ENCODE measurements around the gene TAS2R4.
"Not testable (repeated sequence)": the region's sequence is repeated elsewhere in the genome, so short reads cannot be mapped to it uniquely, and the experiment has no call there.

TAS2R4 gene

DNA sequence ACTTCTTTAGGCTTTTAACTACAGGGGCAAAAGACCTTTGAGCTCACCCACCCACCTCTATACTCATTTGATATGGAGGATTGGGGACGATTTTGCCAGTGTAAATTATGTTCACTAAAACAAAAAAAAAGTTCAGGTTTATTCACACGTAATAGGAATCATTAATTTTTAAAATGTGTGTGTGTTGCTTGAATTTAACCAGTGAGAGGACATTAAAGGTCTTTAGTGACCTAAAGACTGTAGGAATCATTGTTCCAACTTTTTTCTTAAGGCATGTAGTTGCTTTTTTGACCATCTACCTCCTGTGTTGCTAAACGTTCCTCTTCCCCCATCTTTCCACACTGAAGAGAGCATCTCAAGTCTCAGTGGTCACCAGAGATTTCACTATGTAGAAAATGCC lies 37.2 kb upstream of the TAS2R4 start:
- TF ChIP-seq, protein P1, sequence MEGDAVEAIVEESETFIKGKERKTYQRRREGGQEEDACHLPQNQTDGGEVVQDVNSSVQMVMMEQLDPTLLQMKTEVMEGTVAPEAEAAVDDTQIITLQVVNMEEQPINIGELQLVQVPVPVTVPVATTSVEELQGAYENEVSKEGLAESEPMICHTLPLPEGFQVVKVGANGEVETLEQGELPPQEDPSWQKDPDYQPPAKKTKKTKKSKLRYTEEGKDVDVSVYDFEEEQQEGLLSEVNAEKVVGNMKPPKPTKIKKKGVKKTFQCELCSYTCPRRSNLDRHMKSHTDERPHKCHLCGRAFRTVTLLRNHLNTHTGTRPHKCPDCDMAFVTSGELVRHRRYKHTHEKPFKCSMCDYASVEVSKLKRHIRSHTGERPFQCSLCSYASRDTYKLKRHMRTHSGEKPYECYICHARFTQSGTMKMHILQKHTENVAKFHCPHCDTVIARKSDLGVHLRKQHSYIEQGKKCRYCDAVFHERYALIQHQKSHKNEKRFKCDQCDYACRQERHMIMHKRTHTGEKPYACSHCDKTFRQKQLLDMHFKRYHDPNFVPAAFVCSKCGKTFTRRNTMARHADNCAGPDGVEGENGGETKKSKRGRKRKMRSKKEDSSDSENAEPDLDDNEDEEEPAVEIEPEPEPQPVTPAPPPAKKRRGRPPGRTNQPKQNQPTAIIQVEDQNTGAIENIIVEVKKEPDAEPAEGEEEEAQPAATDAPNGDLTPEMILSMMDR (IDR thresholded peaks at IDR 0.05; ENCODE audit: extremely low read depth, missing control alignments) = no peak
- no peak for DNase-seq (ENCODE audit: low spot score)

DNA sequence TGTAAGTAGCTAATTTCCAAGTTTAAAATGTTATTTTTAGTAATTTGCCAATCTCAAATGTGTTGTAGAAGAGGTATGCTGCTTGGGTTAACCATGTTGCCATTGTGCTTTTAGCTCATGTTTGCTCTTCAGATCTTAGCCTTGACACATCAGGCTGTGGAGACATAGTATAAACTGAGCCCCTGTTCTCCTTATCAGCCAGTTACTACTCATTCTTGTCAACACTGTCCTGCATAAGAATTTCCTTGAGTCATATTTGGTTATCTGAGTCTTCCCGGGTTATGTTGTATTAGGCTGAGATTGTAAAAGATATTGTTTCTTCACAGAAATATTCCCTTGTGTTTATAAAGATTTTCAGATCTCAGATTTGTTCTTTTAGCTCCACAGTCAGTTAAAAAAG lies 34.2 kb upstream of the TAS2R4 start:
- DNase-seq (ENCODE audit: low spot score) = no peak

DNA sequence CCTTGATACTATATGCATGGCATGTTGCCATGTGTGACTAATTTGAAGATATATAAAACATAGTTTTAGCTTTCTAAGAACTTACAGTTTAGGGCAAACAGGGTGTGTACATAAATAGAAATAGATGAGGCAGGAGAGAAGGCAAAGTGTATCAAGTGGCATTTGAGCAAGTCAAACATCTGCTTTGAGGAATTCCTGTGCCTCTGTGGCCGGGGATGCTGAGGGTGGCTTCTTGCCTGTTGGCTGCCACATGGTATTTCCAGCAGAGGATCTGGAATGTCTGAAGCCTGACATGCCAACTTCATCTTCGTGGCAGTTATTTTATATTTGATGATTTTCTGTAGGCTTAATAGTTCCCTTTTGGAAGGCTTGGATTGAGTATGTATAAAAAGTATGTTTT lies 32.3 kb upstream of the TAS2R4 start:
- TF ChIP-seq, protein P1 (IDR thresholded peaks at IDR 0.05; ENCODE audit: extremely low read depth, missing control alignments) = no peak
- DNase-seq (ENCODE audit: low spot score) = no peak

More for the DNA sequence above, 34.2 kb upstream of the TAS2R4 start:
- TF ChIP-seq, protein P1 (IDR thresholded peaks at IDR 0.05; ENCODE audit: extremely low read depth, missing control alignments) = no peak

DNA sequence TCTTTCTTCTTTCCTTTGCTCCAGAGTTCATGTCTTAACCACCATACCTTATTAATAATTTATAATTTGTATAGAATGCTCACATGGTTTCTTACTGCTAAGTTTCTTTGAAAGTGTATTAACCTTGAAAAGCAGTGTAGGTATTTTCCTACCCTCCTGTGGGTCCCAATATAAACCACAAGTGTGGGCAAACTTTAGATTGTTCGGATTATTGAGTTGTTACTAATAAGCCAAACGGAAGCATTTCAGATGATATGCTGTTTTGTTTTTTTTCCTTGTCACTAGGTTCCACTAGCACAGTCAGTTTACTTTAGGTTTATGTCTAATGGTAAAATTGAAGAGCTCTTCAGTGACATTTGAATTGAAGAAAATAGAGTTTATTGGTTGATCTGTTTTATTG lies 28.1 kb upstream of the TAS2R4 start:
- TF ChIP-seq, protein P1 (IDR thresholded peaks at IDR 0.05; ENCODE audit: extremely low read depth, missing control alignments) = no peak
- no peak for DNase-seq (ENCODE audit: low spot score)

DNA sequence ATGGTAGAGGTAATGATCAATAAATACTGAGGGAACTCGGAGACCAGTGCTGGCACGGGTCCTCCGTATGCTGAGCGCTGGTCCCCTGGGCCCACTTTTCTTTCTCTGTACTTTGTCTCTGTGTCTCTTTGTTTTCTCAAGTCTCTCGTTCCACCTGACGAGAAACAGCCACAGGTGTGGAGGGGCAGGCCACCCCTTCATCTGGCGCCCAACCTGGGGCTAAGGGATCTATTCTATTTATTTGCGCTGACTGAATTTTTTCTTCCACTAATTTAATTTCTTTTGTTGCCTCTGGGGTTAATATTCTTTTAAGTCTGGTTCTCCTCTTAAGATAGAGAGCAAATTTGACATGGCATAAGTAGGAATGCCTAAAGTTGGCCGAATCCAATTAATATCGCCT lies 24.6 kb upstream of the TAS2R4 start:
- not testable (repeated sequence) for DNase-seq (ENCODE audit: low spot score)

DNA sequence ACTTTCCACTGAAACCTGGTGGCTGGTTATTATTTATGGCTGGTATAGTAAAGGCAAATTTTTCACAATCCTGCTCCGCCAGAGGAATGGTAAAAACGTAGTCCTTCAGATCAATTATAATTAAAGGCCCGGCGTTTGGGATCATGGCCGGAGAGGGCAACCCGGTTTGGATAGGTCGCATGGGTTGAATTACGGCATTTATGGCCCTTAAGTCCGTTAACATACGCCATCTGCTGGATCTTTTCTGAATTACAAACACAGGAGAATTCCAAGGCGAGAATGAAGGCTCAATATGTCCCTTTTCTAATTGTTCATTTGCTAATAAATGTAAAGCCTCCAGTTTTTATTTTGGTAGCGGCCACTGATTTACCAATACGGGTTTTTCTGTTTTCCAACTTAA lies 23.8 kb upstream of the TAS2R4 start:
- TF ChIP-seq, protein P1 (IDR thresholded peaks at IDR 0.05; ENCODE audit: extremely low read depth, missing control alignments) = no peak
- no peak for DNase-seq (ENCODE audit: low spot score)

DNA sequence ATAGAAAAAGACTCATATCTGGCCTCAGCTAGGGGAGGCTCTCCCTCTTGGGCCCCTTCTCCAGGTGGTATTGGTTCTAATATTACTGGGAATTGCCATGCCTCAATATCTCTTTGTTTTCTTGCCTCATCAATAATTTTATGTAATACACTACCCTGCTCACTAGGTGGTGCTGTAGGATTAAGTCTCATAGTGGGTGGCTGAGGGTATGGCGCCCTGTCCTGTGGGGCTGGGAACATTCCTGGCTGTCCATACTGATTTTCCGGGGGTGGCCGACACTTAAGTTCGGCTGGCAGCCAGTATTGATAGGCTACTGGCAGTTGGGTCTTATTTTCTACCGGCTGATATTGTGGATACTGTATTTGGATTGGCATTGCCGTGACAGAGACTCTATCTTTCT lies 21.5 kb upstream of the TAS2R4 start:
- peak; percentile 8 for DNase-seq (ENCODE audit: low spot score)
- TF ChIP-seq, protein P1 (IDR thresholded peaks at IDR 0.05; ENCODE audit: extremely low read depth, missing control alignments) = peak; percentile 31

DNA sequence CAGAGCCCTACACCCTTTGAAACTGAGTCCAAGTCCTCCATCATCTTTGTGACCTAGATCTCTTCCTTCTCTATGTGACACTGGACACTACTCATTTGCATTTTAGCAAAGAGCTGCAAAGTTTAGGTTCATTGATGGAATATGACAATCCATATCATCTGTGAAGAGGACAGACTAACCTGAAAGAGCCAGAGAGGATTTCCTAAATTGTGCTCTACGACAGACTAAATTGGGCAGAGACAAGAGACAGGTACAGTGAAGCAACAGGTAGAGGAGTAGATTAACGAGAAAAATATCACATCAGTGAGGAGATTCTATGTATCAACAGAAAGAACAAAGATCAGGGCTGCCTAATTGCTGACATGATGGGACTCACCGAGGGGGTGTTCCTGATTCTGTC lies 12.7 kb upstream of the TAS2R4 start, which contains the start of gene TAS2R3:
TAS2R3 (plus strand) TSS at position 301 of the 400 bp plus-strand sequence; CDS start at position 363, 62 bp downstream.
- no peak for DNase-seq (ENCODE audit: low spot score)
- TF ChIP-seq, protein P1 (IDR thresholded peaks at IDR 0.05; ENCODE audit: extremely low read depth, missing control alignments) = no peak

DNA sequence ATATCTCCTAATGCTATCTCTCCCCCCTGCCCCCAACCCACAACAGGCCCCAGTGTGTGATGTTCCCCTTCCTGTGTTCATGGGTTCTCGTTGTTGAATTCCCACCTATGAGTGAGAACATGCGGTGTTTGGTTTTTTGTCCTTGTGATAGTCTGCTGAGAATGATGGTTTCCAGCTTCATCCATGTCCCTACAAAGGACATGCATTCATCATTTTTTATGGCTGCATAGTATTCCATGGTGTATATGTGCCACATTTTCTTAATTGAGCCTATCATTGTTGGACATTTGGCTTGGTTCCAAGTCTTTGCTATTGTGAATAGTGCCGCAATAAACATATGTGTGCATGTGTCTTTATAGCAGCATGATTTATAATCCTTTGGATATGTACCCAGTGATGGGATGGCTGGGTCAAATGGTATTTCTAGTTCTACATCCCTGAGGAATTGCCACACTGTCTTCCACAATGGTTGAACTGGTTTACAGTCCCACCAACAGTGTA lies 6.3 kb upstream of the TAS2R4 start:
- DNase-seq (ENCODE audit: low spot score) = not testable (repeated sequence)
